HepG2 (cell line): Measurements from ENCODE around the gene MRPS25. TPM values are rescaled to one million over a fixed set of nuclear protein-coding genes. Genes with fewer than 3 reads are reported as not detected.
A peak's percentile ranks its signal among the peaks of the same experiment; 100 is the strongest.

Source experiments
- CREB1 ChIP-seq, 2 experiments: fragments of 450-650 bp in 1 of 2; IDR thresholded peaks; 2 replicates each; pipeline ENCODE4 v1.6.1; 2016 to 2017; ENCODE audit warnings: control low read depth in 1 of 2, mild to moderate bottlenecking in 1 of 2, missing compliant biosample characterization in 1 of 2, missing genetic modification characterization in 1 of 2
- FOXA3 ChIP-seq: IDR thresholded peaks from 2 replicates; pipeline ENCODE4 v1.6.1; 2016; ENCODE audit warnings: missing genetic modification reagents, missing compliant biosample characterization
- HES4 ChIP-seq: sonication (generic); formaldehyde crosslinking; IDR thresholded peaks from 2 replicates; pipeline ENCODE4 v1.9.0; 2021; ENCODE audit warnings: mild to moderate bottlenecking, missing genetic modification reagents, borderline replicate concordance
- HOXA7 ChIP-seq: sonication (generic); formaldehyde crosslinking; IDR thresholded peaks from 2 replicates; pipeline ENCODE4 v1.8.1; 2022; ENCODE audit warnings: mild to moderate bottlenecking, missing genetic modification reagents, moderate library complexity
- PRPF4 ChIP-seq: fragments of 200-400 bp; formaldehyde crosslinking; IDR thresholded peaks from 2 replicates; pipeline ENCODE4 v1.6.1; 2016; ENCODE audit warnings: low read length, low read depth; ENCODE audit not compliant: poor library complexity, severe bottlenecking
- SMAD3 ChIP-seq: sonication (generic); formaldehyde crosslinking; IDR thresholded peaks from 2 replicates; pipeline ENCODE4 v1.4.0; 2020; ENCODE audit warnings: missing genetic modification reagents
- SOX13 ChIP-seq, 3 experiments: fragments of 450-650 bp in 1 of 3; sonication (generic) in 1 of 3; formaldehyde crosslinking in 1 of 3; IDR thresholded peaks in 2 of 3; conservative IDR thresholded peaks in 1 of 3; 2 replicates each; pipeline versions ENCODE4 v1.5.0 to v1.6.1; 2016 to 2020; ENCODE audit warnings: antibody characterized with exemption in 1 of 3, mild to moderate bottlenecking in 1 of 3, missing compliant biosample characterization in 1 of 3, missing genetic modification reagents in 1 of 3, moderate library complexity in 1 of 3
- SOX6 ChIP-seq, 2 experiments: fragments of 450-650 bp in 1 of 2; sonication (generic) in 1 of 2; formaldehyde crosslinking in 1 of 2; IDR thresholded peaks; 2 replicates each; pipeline versions ENCODE4 v1.4.0 to v1.6.1; 2017 to 2020; ENCODE audit warnings: antibody characterized with exemption in 1 of 2, mild to moderate bottlenecking in 1 of 2, missing genetic modification reagents in 1 of 2
- SP140L ChIP-seq: sonication (generic); formaldehyde crosslinking; IDR thresholded peaks from 2 replicates; pipeline ENCODE4 v1.4.0; 2020; ENCODE audit warnings: missing genetic modification reagents, borderline replicate concordance
- SP4 ChIP-seq: sonication (generic); formaldehyde crosslinking; IDR thresholded peaks from 2 replicates; pipeline ENCODE4 v1.8.1; 2023; ENCODE audit warnings: mild to moderate bottlenecking, missing genetic modification reagents
- ZMYM3 ChIP-seq: sonication (generic); formaldehyde crosslinking; IDR thresholded peaks from 2 replicates; pipeline ENCODE4 v1.5.1; 2020; ENCODE audit warnings: mild to moderate bottlenecking, missing genetic modification reagents
- ZNF136 ChIP-seq: sonication (generic); formaldehyde crosslinking; IDR thresholded peaks from 2 replicates; pipeline ENCODE4 v1.8.1; 2022; ENCODE audit warnings: low read depth, mild to moderate bottlenecking, moderate library complexity, missing genetic modification reagents
- ZNF160 ChIP-seq: sonication (generic); formaldehyde crosslinking; IDR thresholded peaks from 2 replicates; pipeline ENCODE4 v1.8.0; 2022; ENCODE audit warnings: mild to moderate bottlenecking, inconsistent platforms, missing genetic modification reagents
- ZNF343 ChIP-seq: sonication (generic); formaldehyde crosslinking; IDR thresholded peaks from 2 replicates; pipeline ENCODE4 v1.4.0; 2020; ENCODE audit warnings: mild to moderate bottlenecking, missing genetic modification reagents
- ZNF788 ChIP-seq: sonication (generic); formaldehyde crosslinking; IDR thresholded peaks from 2 replicates; pipeline ENCODE4 v1.5.0; 2020; ENCODE audit warnings: mild to moderate bottlenecking, missing genetic modification reagents, borderline replicate concordance
- polyA plus RNA-seq, 8 experiments: library from polyadenylated mRNA; depleted of rRNA in 3 of 8; stranded (reverse) in 7 of 8; unstranded in 1 of 8; fragments of >200 nt; fragmentation: Illumina TruSeq in 4 of 8; extraction: Trizol in 4 of 8; gene quantifications; 2 replicates each; pipeline versions ENCODE4 v1.2.1 to v1.2.3, GENCODE V29; 2011 to 2016; ENCODE audit warnings: low read depth in 4 of 8, missing spikeins in 1 of 8, mixed read lengths in 1 of 8; ENCODE audit not compliant: insufficient read depth in 1 of 8
- total RNA-seq, 5 experiments: library from RNA; depleted of rRNA; stranded (reverse); fragments of >200 nt; fragmentation: Illumina TruSeq; extraction: Trizol; gene quantifications; 2 replicates each; pipeline ENCODE4 v1.2.3, GENCODE V29; 2016; ENCODE audit warnings: low read depth in 1 of 5
- TF ChIP-seq, protein P1 (sequence below): sonication (generic); formaldehyde crosslinking; IDR thresholded peaks from 2 replicates; pipeline ENCODE4 v1.5.0; 2020; ENCODE audit warnings: missing genetic modification reagents
- TF ChIP-seq, protein P2 (sequence below): sonication (generic); formaldehyde crosslinking; IDR thresholded peaks from 2 replicates; pipeline ENCODE4 v1.4.0; 2020; ENCODE audit warnings: mild to moderate bottlenecking, missing genetic modification reagents, borderline replicate concordance
- TF ChIP-seq, protein P3 (sequence below): sonication (generic); formaldehyde crosslinking; IDR thresholded peaks from 2 replicates; pipeline ENCODE4 v1.4.0; 2020; ENCODE audit warnings: missing genetic modification reagents
- TF ChIP-seq, protein P4 (sequence below): IDR thresholded peaks from 2 replicates; pipeline ENCODE4 v1.6.1; 2016; ENCODE audit warnings: missing biosample characterization, missing genetic modification reagents, low read depth

MRPS25 gene
- total and polyA plus RNA-seq, 2 of the 13 experiments (the other 11 are each of a cell fraction or from before 2014, with no cell fraction given): 60.1 to 74.3 TPM

DNA sequence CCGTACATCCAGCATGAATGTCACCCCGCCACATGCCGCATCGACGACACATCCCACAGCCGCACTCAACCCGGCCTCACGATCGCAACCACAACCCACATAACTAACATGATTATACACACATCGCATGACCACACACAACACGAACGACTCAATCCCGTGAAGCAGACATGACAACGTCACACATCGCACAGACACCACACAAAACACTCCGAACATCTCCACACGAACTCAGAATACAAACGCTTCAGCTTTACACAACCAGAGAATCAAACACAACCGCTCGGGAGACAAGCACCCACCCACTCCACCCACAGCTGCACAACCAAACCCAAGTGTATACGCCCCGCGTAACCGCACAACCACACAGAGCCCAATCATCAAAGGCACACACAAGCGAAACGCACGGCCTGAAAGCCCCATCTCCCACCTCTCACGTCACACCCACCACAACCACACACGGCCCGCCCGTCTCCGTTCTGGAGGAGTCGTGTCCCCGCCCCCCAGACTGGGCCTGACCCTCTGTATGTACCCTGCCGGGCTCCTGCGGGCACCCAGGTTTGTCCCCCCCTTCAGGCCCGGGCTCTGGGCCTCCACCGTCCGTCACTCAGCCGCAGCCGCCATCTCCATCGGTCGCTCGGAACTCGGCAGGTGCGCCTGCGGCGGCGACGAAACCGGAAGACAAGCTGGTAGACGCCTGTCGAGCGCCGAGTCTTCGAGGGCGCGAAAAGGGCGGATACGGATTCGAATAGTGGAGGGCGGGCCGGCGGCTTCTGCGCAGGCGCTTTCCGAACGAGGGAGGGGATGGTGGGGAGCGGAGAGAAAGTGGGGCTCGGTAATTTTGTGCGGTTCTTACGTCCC, 33.6 kb upstream of the MRPS25 start, which contains the start of gene RBSN (continued):
- TF ChIP-seq SOX13 (IDR thresholded peaks at IDR 0.05): peak; percentile 41; the same call in 1 of the 2 replicates
- TF ChIP-seq SOX13 (CRISPR knock-in tag; conservative IDR thresholded peaks at IDR 0.05 in 1 of 2, IDR thresholded peaks at IDR 0.05 in 1 of 2): peak in 1 of 2 experiments; percentile 73; a peak in 1 of 4 replicates
- TF ChIP-seq SP140L: no peak
- TF ChIP-seq HOXA7 (CRISPR knock-in tag): peak; percentile 94
- TF ChIP-seq SP4: peak; percentile 89
- peak; percentile 89; the same call in 1 of the 2 replicates for TF ChIP-seq ZNF788 (CRISPR knock-in tag)
- TF ChIP-seq SMAD3 (CRISPR knock-in tag): peak; percentile 96
- no peak for TF ChIP-seq PRPF4
- peak; percentile 91; the same call in 1 of the 2 replicates for TF ChIP-seq ZNF160 (CRISPR knock-in tag)
- TF ChIP-seq, protein P1, sequence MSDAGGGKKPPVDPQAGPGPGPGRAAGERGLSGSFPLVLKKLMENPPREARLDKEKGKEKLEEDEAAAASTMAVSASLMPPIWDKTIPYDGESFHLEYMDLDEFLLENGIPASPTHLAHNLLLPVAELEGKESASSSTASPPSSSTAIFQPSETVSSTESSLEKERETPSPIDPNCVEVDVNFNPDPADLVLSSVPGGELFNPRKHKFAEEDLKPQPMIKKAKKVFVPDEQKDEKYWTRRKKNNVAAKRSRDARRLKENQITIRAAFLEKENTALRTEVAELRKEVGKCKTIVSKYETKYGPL (CRISPR knock-in tag): no peak
- peak; percentile 79; the same call in 1 of the 2 replicates for TF ChIP-seq HES4 (CRISPR knock-in tag)
- TF ChIP-seq, protein P2, sequence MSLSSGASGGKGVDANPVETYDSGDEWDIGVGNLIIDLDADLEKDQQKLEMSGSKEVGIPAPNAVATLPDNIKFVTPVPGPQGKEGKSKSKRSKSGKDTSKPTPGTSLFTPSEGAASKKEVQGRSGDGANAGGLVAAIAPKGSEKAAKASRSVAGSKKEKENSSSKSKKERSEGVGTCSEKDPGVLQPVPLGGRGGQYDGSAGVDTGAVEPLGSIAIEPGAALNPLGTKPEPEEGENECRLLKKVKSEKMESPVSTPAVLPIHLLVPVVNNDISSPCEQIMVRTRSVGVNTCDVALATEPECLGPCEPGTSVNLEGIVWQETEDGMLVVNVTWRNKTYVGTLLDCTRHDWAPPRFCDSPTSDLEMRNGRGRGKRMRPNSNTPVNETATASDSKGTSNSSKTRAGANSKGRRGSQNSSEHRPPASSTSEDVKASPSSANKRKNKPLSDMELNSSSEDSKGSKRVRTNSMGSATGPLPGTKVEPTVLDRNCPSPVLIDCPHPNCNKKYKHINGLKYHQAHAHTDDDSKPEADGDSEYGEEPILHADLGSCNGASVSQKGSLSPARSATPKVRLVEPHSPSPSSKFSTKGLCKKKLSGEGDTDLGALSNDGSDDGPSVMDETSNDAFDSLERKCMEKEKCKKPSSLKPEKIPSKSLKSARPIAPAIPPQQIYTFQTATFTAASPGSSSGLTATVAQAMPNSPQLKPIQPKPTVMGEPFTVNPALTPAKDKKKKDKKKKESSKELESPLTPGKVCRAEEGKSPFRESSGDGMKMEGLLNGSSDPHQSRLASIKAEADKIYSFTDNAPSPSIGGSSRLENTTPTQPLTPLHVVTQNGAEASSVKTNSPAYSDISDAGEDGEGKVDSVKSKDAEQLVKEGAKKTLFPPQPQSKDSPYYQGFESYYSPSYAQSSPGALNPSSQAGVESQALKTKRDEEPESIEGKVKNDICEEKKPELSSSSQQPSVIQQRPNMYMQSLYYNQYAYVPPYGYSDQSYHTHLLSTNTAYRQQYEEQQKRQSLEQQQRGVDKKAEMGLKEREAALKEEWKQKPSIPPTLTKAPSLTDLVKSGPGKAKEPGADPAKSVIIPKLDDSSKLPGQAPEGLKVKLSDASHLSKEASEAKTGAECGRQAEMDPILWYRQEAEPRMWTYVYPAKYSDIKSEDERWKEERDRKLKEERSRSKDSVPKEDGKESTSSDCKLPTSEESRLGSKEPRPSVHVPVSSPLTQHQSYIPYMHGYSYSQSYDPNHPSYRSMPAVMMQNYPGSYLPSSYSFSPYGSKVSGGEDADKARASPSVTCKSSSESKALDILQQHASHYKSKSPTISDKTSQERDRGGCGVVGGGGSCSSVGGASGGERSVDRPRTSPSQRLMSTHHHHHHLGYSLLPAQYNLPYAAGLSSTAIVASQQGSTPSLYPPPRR (CRISPR knock-in tag): peak; percentile 48; the same call in 1 of the 2 replicates
- TF ChIP-seq, protein P3, sequence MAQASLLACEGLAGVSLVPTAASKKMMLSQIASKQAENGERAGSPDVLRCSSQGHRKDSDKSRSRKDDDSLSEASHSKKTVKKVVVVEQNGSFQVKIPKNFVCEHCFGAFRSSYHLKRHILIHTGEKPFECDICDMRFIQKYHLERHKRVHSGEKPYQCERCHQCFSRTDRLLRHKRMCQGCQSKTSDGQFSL (CRISPR knock-in tag): no peak
- TF ChIP-seq, protein P4, sequence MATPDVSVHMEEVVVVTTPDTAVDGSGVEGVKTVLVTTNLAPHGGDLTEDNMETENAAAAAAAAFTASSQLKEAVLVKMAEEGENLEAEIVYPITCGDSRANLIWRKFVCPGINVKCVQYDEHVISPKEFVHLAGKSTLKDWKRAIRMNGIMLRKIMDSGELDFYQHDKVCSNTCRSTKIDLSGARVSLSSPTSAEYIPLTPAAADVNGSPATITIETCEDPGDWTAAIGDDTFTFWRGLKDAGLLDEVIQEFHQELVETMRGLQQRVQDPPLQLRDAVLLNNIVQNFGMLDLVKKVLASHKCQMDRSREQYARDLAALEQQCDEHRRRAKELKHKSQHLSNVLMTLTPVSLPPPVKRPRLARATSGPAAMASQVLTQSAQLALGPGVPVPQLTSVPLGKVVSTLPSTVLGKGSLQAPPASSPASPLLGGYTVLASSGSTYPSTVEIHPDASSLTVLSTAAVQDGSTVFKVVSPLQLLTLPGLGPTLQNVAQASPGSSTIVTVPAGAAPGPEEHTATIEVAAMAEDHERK (CRISPR knock-in tag): peak; percentile 96
- peak; percentile 65 for TF ChIP-seq ZMYM3
- no peak for TF ChIP-seq SOX6 (IDR thresholded peaks at IDR 0.05)
- peak; percentile 70 for TF ChIP-seq SOX6 (CRISPR knock-in tag; IDR thresholded peaks at IDR 0.05)
- no peak for TF ChIP-seq ZNF343
- TF ChIP-seq CREB1 (IDR thresholded peaks at IDR 0.05): peak; percentile 86
- TF ChIP-seq CREB1 (CRISPR knock-in tag; IDR thresholded peaks at IDR 0.05): peak; percentile 96
- TF ChIP-seq ZNF136 (CRISPR knock-in tag): no peak; the same call in 1 of the 2 replicates
- TF ChIP-seq FOXA3 (CRISPR knock-in tag): peak; percentile 83
